A673 (cell line): Measurements from ENCODE around the gene PHLDB2.

Experiments used
- CTCF ChIP-seq: fragments of 300-800, 200-600 bp; sonication (generic); conservative IDR thresholded peaks from 2 replicates; pipeline ENCODE4 v1.5.1; 2017; ENCODE audit warnings: low read depth, mild to moderate bottlenecking, antibody characterized with exemption, low read length, moderate library complexity, mixed read lengths
- EZH2 ChIP-seq: fragments of 200-600 bp; sonication (generic); IDR thresholded peaks from 2 replicates; pipeline ENCODE4 v1.6.1; 2017; ENCODE audit warnings: borderline replicate concordance, low read depth, mild to moderate bottlenecking, mixed read lengths, antibody characterized with exemption, low read length; ENCODE audit not compliant: poor library complexity, severe bottlenecking

GRCh38 chr3:111899966-111900365, 40.9 kb downstream of the PHLDB2 start:
- TF ChIP-seq CTCF (no peak), EZH2 (no peak)
